ENCODE data around the gene AUTS2.

DNA sequence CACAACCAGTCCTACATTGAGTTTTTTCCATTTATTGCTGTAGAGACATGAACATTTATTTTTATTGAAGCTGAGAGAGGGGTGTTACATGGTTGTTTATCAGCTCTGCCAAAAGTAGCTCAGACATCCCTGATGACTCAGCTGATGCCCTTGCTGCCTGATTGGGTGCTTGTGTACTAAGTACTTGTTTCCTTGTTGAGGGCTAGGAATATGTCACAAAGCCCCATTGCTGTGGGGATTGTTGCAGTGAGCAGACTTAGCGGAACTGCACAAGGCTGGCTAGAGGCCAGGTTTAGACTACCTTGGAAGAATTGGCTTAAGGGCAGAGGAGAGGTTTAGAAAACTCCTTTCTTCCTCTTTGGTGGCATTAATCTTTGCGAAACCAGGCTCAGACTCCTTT, 110.6 kb downstream of the AUTS2 start:
- TF ChIP-seq, protein P1, sequence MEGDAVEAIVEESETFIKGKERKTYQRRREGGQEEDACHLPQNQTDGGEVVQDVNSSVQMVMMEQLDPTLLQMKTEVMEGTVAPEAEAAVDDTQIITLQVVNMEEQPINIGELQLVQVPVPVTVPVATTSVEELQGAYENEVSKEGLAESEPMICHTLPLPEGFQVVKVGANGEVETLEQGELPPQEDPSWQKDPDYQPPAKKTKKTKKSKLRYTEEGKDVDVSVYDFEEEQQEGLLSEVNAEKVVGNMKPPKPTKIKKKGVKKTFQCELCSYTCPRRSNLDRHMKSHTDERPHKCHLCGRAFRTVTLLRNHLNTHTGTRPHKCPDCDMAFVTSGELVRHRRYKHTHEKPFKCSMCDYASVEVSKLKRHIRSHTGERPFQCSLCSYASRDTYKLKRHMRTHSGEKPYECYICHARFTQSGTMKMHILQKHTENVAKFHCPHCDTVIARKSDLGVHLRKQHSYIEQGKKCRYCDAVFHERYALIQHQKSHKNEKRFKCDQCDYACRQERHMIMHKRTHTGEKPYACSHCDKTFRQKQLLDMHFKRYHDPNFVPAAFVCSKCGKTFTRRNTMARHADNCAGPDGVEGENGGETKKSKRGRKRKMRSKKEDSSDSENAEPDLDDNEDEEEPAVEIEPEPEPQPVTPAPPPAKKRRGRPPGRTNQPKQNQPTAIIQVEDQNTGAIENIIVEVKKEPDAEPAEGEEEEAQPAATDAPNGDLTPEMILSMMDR (IDR thresholded peaks at IDR 0.05), result no peak
- TF ChIP-seq, protein P2, sequence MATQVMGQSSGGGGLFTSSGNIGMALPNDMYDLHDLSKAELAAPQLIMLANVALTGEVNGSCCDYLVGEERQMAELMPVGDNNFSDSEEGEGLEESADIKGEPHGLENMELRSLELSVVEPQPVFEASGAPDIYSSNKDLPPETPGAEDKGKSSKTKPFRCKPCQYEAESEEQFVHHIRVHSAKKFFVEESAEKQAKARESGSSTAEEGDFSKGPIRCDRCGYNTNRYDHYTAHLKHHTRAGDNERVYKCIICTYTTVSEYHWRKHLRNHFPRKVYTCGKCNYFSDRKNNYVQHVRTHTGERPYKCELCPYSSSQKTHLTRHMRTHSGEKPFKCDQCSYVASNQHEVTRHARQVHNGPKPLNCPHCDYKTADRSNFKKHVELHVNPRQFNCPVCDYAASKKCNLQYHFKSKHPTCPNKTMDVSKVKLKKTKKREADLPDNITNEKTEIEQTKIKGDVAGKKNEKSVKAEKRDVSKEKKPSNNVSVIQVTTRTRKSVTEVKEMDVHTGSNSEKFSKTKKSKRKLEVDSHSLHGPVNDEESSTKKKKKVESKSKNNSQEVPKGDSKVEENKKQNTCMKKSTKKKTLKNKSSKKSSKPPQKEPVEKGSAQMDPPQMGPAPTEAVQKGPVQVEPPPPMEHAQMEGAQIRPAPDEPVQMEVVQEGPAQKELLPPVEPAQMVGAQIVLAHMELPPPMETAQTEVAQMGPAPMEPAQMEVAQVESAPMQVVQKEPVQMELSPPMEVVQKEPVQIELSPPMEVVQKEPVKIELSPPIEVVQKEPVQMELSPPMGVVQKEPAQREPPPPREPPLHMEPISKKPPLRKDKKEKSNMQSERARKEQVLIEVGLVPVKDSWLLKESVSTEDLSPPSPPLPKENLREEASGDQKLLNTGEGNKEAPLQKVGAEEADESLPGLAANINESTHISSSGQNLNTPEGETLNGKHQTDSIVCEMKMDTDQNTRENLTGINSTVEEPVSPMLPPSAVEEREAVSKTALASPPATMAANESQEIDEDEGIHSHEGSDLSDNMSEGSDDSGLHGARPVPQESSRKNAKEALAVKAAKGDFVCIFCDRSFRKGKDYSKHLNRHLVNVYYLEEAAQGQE (IDR thresholded peaks at IDR 0.05; ENCODE audit: insufficient read depth in 1 of 2, low read depth in 2 of 2, low read length in 1 of 2), result no peak

All from Panc1 (cell line).